Activated T-cell treated with anti-CD3 and anti-CD28 coated beads for 1 hour (primary cell): Measurements from ENCODE around the gene SUMO3.

Source experiments
- DNase-seq: peaks from one replicate; pipeline ENCODE4 v3.0.0-alpha.2; 2020; ENCODE audit warnings: low read depth

The SUMO3 gene

GRCh38 chr21:44828362-44829056 lies 10.6 kb upstream of the SUMO3 start:
- no peak for DNase-seq

- DNase-seq, result no peak
Measured at GRCh38 chr21:44823179-44823660, 5.4 kb upstream of the SUMO3 start.

GRCh38 chr21:44822484-44823178 lies 4.8 kb upstream of the SUMO3 start:
- no peak for DNase-seq

- DNase-seq, result no peak
Measured at GRCh38 chr21:44820851-44821250, 3.0 kb upstream of the SUMO3 start.

GRCh38 chr21:44819283-44820243 lies 1.7 kb upstream of the SUMO3 start:
- DNase-seq, result no peak

GRCh38 chr21:44818640-44819011 lies 764 bp upstream of the SUMO3 start:
- DNase-seq, result no peak

- DNase-seq, result peak; percentile 90
Measured at GRCh38 chr21:44817506-44817880, 369 bp downstream of the SUMO3 start.

- no peak for DNase-seq
Measured at GRCh38 chr21:44816761-44817505, 929 bp downstream of the SUMO3 start.

- DNase-seq, result no peak
Measured at GRCh38 chr21:44815852-44816628, 1.8 kb downstream of the SUMO3 start.

- DNase-seq, result no peak
Measured at GRCh38 chr21:44815225-44815624, 2.6 kb downstream of the SUMO3 start.

- DNase-seq, result no peak
Measured at GRCh38 chr21:44814498-44815023, 3.3 kb downstream of the SUMO3 start.

GRCh38 chr21:44813727-44814126 lies 4.1 kb downstream of the SUMO3 start:
- no peak for DNase-seq

- no peak for DNase-seq
Measured at GRCh38 chr21:44813149-44813548, 4.7 kb downstream of the SUMO3 start.

GRCh38 chr21:44812640-44813039 lies 5.2 kb downstream of the SUMO3 start:
- DNase-seq, result no peak

GRCh38 chr21:44810779-44811178 lies 7.1 kb downstream of the SUMO3 start:
- DNase-seq, result no peak

GRCh38 chr21:44805859-44806258 lies 12.0 kb downstream of the SUMO3 start:
- no peak for DNase-seq

- DNase-seq, result no peak
Measured at GRCh38 chr21:44805226-44805625, 12.6 kb downstream of the SUMO3 start.

GRCh38 chr21:44804762-44805161 lies 13.1 kb downstream of the SUMO3 start:
- no peak for DNase-seq

- DNase-seq, result no peak
Measured at GRCh38 chr21:44803651-44804050, 14.2 kb downstream of the SUMO3 start.

GRCh38 chr21:44802396-44803153 lies 15.3 kb downstream of the SUMO3 start:
- DNase-seq, result no peak
